LNCaP clone FGC (cell line): ENCODE measurements around the gene ITPKB.

Source experiments
- DNase-seq: peaks from one replicate; pipeline ENCODE4 v3.0.0-alpha.2; 2011; ENCODE audit warnings: low read depth
- H3K4me3 ChIP-seq: 2 replicates; pipeline ENCODE4 v1.5.1; 2011; ENCODE audit warnings: mild to moderate bottlenecking, low read depth, low read length, control low read depth
- TF ChIP-seq, protein P1 (sequence below): IDR thresholded peaks from 2 replicates; pipeline ENCODE4 v1.5.1; 2012; ENCODE audit warnings: mild to moderate bottlenecking; ENCODE audit not compliant: control insufficient read depth, insufficient read depth; ENCODE audit errors: extremely low read depth

The ITPKB gene

DNA sequence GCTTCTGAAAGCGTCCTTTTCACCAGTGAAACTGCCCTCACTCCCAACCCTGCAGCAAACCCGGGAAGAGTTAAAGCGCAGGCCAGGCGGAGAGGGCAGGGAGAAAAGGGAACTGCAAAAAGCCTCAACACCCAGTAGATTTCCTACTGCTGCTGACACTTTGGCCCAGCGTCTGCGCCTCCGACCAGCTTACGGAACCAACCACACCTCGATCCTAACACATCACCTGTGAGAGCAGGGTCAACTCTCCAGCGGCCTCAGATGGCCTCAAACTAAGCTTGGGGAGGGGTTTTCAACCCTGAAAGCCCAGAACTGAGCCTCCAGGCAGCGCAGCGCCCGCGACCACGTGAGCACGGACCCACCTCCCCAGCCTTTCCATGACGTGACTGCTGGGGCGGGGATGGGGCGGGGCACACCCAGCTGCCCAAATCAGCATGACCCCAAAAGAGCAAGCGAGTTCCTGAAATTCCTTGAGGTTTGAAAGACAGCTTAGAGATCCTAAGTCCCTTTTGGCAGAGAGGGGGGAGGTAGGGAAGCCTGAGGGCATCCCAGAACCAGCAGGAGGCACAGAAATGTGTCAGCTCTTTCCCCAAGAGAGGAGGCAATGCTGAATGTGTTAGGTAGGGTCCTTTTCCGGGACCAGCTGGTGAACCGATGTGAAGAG is 59.1 kb downstream of the ITPKB start:
- DNase-seq: no peak
- TF ChIP-seq, protein P1, sequence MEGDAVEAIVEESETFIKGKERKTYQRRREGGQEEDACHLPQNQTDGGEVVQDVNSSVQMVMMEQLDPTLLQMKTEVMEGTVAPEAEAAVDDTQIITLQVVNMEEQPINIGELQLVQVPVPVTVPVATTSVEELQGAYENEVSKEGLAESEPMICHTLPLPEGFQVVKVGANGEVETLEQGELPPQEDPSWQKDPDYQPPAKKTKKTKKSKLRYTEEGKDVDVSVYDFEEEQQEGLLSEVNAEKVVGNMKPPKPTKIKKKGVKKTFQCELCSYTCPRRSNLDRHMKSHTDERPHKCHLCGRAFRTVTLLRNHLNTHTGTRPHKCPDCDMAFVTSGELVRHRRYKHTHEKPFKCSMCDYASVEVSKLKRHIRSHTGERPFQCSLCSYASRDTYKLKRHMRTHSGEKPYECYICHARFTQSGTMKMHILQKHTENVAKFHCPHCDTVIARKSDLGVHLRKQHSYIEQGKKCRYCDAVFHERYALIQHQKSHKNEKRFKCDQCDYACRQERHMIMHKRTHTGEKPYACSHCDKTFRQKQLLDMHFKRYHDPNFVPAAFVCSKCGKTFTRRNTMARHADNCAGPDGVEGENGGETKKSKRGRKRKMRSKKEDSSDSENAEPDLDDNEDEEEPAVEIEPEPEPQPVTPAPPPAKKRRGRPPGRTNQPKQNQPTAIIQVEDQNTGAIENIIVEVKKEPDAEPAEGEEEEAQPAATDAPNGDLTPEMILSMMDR: no peak
- no peak overlapping the region for H3K4me3 ChIP-seq

DNA sequence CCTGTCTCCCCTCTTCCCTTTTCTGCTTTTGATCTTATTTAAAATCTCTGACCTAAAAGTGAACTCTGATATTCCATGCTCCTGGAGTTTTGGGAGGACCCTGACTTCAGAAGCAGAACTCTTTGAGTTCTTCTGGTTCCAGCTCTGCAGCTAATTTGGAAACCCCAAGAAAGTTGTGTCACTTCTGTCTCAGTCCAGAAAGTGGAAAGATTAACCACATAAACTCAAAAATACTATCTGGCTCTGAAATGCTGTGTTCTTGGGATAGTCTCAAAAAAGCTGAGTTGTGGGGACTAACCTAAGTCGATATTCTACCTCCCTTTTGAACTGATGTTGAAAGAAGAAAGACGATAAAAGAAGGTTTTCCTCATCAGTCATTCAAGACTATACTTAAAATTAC is 59.8 kb downstream of the ITPKB start:
- no peak overlapping the region for H3K4me3 ChIP-seq
- no peak for DNase-seq
- TF ChIP-seq, protein P1: no peak

DNA sequence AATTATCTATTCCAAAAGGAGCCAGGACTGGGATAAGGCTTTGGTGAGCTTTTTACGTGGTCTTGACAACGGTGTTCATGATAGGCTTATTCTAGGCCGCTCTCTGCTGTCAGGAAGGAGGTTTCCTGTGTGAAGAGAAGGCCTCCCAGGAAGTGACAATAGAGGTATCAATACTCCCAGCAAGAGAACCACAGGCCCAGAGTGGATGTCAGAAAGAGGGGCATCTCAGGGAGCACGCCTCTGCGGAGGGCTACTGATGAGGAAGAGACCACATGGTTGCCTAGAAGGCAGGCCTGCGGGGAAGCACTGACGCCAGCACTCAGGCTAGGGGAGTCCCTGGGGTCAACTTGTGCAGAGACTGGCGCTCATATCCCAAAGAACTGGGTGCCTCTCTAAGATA is 60.4 kb downstream of the ITPKB start:
- no peak for DNase-seq
- no peak overlapping the region for H3K4me3 ChIP-seq
- TF ChIP-seq, protein P1: no peak

DNA sequence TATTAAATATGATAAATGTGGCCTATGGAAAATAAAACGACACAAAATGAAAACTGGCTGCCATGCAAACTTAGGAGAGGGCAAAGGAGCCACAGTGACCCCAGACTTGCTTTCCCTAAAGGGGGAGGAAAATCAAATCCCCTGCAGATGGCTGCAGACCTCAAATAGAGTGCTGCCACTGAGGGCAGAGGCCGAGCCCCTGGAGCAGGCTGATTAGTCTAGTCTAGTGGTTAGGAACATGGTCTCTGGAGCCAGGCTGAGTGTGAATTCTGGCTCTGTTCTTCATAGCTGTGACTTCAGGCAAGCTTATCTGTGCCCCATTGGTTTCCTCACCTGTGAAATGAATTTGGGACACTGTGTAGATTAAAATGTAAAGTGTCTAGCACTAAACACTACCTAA is 60.8 kb downstream of the ITPKB start:
- H3K4me3 ChIP-seq: no peak overlapping the region
- DNase-seq: no peak
- TF ChIP-seq, protein P1: no peak

DNA sequence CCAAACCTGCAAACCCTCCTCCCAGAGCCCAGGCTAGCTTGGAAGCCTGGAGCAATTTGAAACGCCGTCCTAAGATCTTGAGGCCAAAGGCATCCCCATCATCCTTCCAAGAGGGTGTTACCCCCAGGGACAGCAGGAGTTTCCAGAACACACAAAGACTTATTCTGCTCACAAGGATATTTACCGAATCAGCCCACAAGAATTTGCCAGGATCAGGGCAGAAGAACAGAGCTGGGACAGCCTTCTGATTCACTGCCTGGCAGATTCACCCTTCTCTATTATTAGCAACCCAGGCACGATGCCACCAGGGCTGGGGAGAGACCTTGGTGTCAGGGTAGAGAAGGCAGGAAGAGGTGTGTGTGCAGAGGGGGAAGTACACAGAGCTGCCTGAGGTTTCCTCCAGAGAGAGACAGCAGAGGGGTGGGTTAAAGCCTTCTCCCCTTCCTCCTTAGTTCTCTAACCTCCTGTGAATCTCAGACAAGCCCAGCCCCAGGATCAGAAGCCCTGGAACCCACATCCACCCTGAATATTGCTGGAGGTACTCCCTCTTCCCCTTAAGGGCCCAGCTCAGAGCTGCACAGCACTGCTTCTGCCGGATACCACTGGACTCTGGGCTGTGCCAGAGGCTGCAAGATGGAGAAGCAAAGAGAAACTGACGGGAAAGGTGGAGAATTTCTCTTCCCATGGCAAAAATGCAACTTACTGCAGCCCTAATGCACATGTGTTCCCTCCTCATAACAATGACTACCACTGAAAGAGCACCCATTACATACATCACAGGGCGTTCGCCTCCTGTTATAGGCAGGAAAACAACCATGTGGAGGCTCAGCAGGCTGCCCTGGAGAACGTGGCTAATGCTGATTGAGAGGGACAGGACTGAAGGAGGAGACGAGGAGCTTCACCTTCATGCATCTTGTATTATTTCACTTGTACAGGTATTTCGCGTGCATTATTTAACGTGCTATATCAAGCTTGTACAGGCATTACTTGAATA is 61.8 kb downstream of the ITPKB start:
- TF ChIP-seq, protein P1: 0 out of 2 replicates have a peak, but pooled peaks have one; percentile 23
- H3K4me3 ChIP-seq: no peak overlapping the region
- DNase-seq: peak; percentile 81

DNA sequence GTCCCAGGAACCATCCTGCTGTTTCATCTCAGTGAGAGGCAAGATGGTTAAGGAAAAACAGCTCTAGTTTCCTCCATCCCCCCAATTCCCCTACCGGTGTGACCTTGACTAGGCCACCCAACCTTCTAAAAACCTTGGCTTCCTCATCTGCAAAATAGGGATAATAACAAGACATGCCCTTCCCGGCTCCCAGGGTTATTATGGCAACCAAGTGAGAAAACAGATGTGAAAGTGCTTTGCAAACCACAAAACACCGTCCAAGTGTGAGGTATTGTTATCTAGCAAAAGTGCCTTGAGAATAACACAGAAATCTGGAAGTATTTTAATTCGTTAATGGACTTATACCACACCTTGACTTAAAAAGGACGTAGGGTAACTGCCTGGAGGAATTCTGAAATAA is 62.7 kb downstream of the ITPKB start:
- DNase-seq: no peak
- no peak overlapping the region for H3K4me3 ChIP-seq
- TF ChIP-seq, protein P1: no peak
